ENCODE measurements around the gene MACROD2. TPM values are rescaled to one million over a fixed set of nuclear protein-coding genes. Genes with fewer than 3 reads are reported as not detected.

Gene MACROD2
- polyA plus RNA-seq, 2 of the 4 experiments (the other 2 are of a cell fraction): 0.96 to 1.3 TPM

GRCh38 chr20:15512916-15513315 lies 1517.6 kb downstream of the MACROD2 start:
- Histone ChIP-seq H3K9me3 (0 out of 3 replicates have a peak, but pooled peaks cover 8% of the 10 kb centered on the region), H3K4me2 (no peak overlapping the region), H3K27ac (no peak overlapping the region), H3K4me3 (no peak overlapping the region), H3K4me1 (no peaks in the 10 kb centered on the region)
- CTCF ChIA-PET: interaction anchor here (1.4 kb wide), 1 partner anchor 12 kb away, joined by 4 read pairs; no protein-coding TSS in a partner anchor
- ATAC-seq: no peak
- DNase-seq (ENCODE audit: low read depth in 1 of 2, low spot score in 1 of 2): no peak
- POLR2A ChIA-PET: no interaction called here
- WGBS (ENCODE audit: missing lambda C conversion rate): 48% methylated on average over 5 of the region's 5 CpGs
- FAIRE-seq: no peak
- no peak for TF ChIP-seq RAD21 (conservative IDR thresholded peaks at IDR 0.05 in 1 of 2, IDR thresholded peaks at IDR 0.05 in 1 of 2)
- no peak for TF ChIP-seq USF2 (IDR thresholded peaks at IDR 0.05)
- TF ChIP-seq ELK1 (IDR thresholded peaks at IDR 0.05; ENCODE audit: low read depth, low read length): no peak
- no peak for TF ChIP-seq MAFK (IDR thresholded peaks at IDR 0.05; ENCODE audit: partially characterized antibody)
- no peak for TF ChIP-seq MAZ (IDR thresholded peaks at IDR 0.05; ENCODE audit: borderline replicate concordance, low read depth, low read length)
- TF ChIP-seq NPAS2 (CRISPR knock-in tag; IDR thresholded peaks at IDR 0.05; ENCODE audit: borderline replicate concordance): no peak

- no peak overlapping the region for H3K4me3 ChIP-seq
- CTCF ChIA-PET: no interaction called here
- no peak overlapping the region for H3K27ac ChIP-seq
- H3K4me1 ChIP-seq: no peaks in the 10 kb centered on the region
- H3K4me2 ChIP-seq: no peak overlapping the region
- DNase-seq (ENCODE audit: low read depth in 1 of 2, low spot score in 1 of 2) (no peak), ATAC-seq (no peak), FAIRE-seq (no peak)
- 0 out of 3 replicates have a peak, but pooled peaks cover 9% of the 10 kb centered on the region for H3K9me3 ChIP-seq
- WGBS (ENCODE audit: missing lambda C conversion rate): 0% methylated on average over 2 of the region's 2 CpGs
- no peak for TF ChIP-seq NFE2L2 (conservative IDR thresholded peaks at IDR 0.05; ENCODE audit: low read length)
- TF ChIP-seq E2F6 (IDR thresholded peaks at IDR 0.05; ENCODE audit: borderline replicate concordance, low read depth): no peak
- TF ChIP-seq GATA3 (IDR thresholded peaks at IDR 0.05; ENCODE audit: borderline replicate concordance): no peak
- TF ChIP-seq USF2 (IDR thresholded peaks at IDR 0.05): no peak
- TF ChIP-seq ESRRA (IDR thresholded peaks at IDR 0.05; ENCODE audit: borderline replicate concordance, low read length): no peak
- TF ChIP-seq NR3C1 (IDR thresholded peaks at IDR 0.05): no peak
- POLR2A ChIA-PET: no interaction called here
Measured at GRCh38 chr20:15515691-15516090, 1520.4 kb downstream of the MACROD2 start.

GRCh38 chr20:15520930-15521524 lies 1525.7 kb downstream of the MACROD2 start:
- CTCF ChIA-PET: no interaction called here
- no peak for FAIRE-seq
- TF ChIP-seq FOSL2 (IDR thresholded peaks at IDR 0.05): no peak
- TF ChIP-seq FOSL2 (CRISPR knock-in tag; IDR thresholded peaks at IDR 0.05): no peak
- no peak for TF ChIP-seq REST (IDR thresholded peaks at IDR 0.05)
- no peak for TF ChIP-seq KDM5A (IDR thresholded peaks at IDR 0.05)
- TF ChIP-seq SMC3 (IDR thresholded peaks at IDR 0.05): no peak
- TF ChIP-seq RCOR1 (IDR thresholded peaks at IDR 0.05; ENCODE audit: low read depth, low read length): no peak
- no peak for TF ChIP-seq CBX8 (IDR thresholded peaks at IDR 0.05)
- TF ChIP-seq HOXB5 (CRISPR knock-in tag; IDR thresholded peaks at IDR 0.05): no peak
- no peak for TF ChIP-seq JUNB (IDR thresholded peaks at IDR 0.05)
- TF ChIP-seq RNF2 (IDR thresholded peaks at IDR 0.05; ENCODE audit: borderline replicate concordance, low read depth): no peak
- no peak for TF ChIP-seq FOXS1 (CRISPR knock-in tag; IDR thresholded peaks at IDR 0.05)
- TF ChIP-seq POLR2A (IDR thresholded peaks at IDR 0.05; ENCODE audit: low read length): no peak
- TF ChIP-seq BHLHE40 (IDR thresholded peaks at IDR 0.05; ENCODE audit: low read depth, low read length): no peak
- TF ChIP-seq CTCF (IDR thresholded peaks at IDR 0.05): no peak
- TF ChIP-seq RAD21 (conservative IDR thresholded peaks at IDR 0.05 in 1 of 2, IDR thresholded peaks at IDR 0.05 in 1 of 2): no peak
- no peak for TF ChIP-seq RFX5 (IDR thresholded peaks at IDR 0.05)
- no peak for TF ChIP-seq EP300 (IDR thresholded peaks at IDR 0.05)

More at GRCh38 chr20:15520930-15521524, 1525.7 kb downstream of the MACROD2 start:
- no peaks in the 10 kb centered on the region for H3K4me1 ChIP-seq
- 17% methylated on average over 6 of the region's 6 CpGs for WGBS (ENCODE audit: missing lambda C conversion rate)
- no peak overlapping the region for H3K27ac ChIP-seq
- POLR2A ChIA-PET: no interaction called here
- ATAC-seq: no peak
- no peak for DNase-seq (ENCODE audit: low read depth in 1 of 2, low spot score in 1 of 2)
- H3K4me2 ChIP-seq: no peak overlapping the region
- H3K9me3 ChIP-seq: peaks cover 8% of the 10 kb centered on the region; the same call in 1 of the 3 replicates
- no peak overlapping the region for H3K4me3 ChIP-seq

Data from A549 (cell line).